ENCODE data around the gene TMEM185B.
A peak's percentile ranks its signal among the peaks of the same experiment; 100 is the strongest.
"Not testable (repeated sequence)": the region's sequence is repeated elsewhere in the genome, so short reads cannot be mapped to it uniquely, and the experiment has no call there.

TMEM185B gene

GRCh38 chr2:120262761-120263428, 39.7 kb upstream of the TMEM185B start:
- TF ChIP-seq, protein P1, sequence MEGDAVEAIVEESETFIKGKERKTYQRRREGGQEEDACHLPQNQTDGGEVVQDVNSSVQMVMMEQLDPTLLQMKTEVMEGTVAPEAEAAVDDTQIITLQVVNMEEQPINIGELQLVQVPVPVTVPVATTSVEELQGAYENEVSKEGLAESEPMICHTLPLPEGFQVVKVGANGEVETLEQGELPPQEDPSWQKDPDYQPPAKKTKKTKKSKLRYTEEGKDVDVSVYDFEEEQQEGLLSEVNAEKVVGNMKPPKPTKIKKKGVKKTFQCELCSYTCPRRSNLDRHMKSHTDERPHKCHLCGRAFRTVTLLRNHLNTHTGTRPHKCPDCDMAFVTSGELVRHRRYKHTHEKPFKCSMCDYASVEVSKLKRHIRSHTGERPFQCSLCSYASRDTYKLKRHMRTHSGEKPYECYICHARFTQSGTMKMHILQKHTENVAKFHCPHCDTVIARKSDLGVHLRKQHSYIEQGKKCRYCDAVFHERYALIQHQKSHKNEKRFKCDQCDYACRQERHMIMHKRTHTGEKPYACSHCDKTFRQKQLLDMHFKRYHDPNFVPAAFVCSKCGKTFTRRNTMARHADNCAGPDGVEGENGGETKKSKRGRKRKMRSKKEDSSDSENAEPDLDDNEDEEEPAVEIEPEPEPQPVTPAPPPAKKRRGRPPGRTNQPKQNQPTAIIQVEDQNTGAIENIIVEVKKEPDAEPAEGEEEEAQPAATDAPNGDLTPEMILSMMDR (IDR thresholded peaks at IDR 0.05; ENCODE audit: extremely low read depth, insufficient read depth, missing control alignments): no peak
- in situ Hi-C loops (cut with MboI; ENCODE audit: low pct_unique_long_range_greater_than_20kb, low sequenced_read_pairs, unreplicated experiment): no loop called here
- DNase-seq (ENCODE audit: low spot score): no peak

- in situ Hi-C loops (cut with MboI; ENCODE audit: low pct_unique_long_range_greater_than_20kb, low sequenced_read_pairs, unreplicated experiment): no loop called here
- TF ChIP-seq, protein P1 (IDR thresholded peaks at IDR 0.05; ENCODE audit: extremely low read depth, insufficient read depth, missing control alignments): no peak
- no peak for DNase-seq (ENCODE audit: low spot score)
These were observed 39.0 kb upstream of the TMEM185B start for GRCh38 chr2:120262150-120262549.

GRCh38 chr2:120261387-120262006, 38.3 kb upstream of the TMEM185B start:
- TF ChIP-seq, protein P1 (IDR thresholded peaks at IDR 0.05; ENCODE audit: extremely low read depth, insufficient read depth, missing control alignments): no peak
- in situ Hi-C loops (cut with MboI; ENCODE audit: low pct_unique_long_range_greater_than_20kb, low sequenced_read_pairs, unreplicated experiment): no loop called here

DNA sequence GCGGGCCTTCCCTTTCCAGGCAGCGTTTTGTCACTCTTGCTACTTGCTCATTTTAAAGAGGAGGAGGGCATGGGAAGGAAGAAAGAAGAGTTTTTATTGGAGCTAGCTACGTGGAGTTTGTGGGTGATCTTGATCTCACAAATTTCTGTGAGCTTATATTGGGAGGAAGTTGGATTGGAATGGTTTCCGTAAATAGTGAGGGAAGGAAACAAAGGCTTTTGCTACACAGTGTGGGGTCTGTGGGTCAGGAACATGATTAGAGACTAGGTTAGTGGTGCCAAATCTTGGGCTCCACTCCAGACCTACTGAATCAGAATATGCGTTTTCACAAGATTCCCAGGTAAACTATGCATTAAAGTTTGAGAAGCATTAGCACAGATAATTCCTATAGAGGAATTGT, 37.5 kb upstream of the TMEM185B start:
- in situ Hi-C loops (cut with MboI; ENCODE audit: low pct_unique_long_range_greater_than_20kb, low sequenced_read_pairs, unreplicated experiment): no loop called here
- no peak for DNase-seq (ENCODE audit: low spot score)
- TF ChIP-seq, protein P1 (IDR thresholded peaks at IDR 0.05; ENCODE audit: extremely low read depth, insufficient read depth, missing control alignments): no peak

More at GRCh38 chr2:120261387-120262006, 38.3 kb upstream of the TMEM185B start:
- DNase-seq (ENCODE audit: low spot score): peak; percentile 78

GRCh38 chr2:120259939-120260338, 36.7 kb upstream of the TMEM185B start:
- DNase-seq (ENCODE audit: low spot score); in situ Hi-C loops (cut with MboI; ENCODE audit: low pct_unique_long_range_greater_than_20kb, low sequenced_read_pairs, unreplicated experiment): not testable (repeated sequence)

GRCh38 chr2:120258196-120258595, 35.0 kb upstream of the TMEM185B start:
- in situ Hi-C loops (cut with MboI; ENCODE audit: low pct_unique_long_range_greater_than_20kb, low sequenced_read_pairs, unreplicated experiment): no loop called here
- TF ChIP-seq, protein P1 (IDR thresholded peaks at IDR 0.05; ENCODE audit: extremely low read depth, insufficient read depth, missing control alignments): no peak
- DNase-seq (ENCODE audit: low spot score): no peak

DNA sequence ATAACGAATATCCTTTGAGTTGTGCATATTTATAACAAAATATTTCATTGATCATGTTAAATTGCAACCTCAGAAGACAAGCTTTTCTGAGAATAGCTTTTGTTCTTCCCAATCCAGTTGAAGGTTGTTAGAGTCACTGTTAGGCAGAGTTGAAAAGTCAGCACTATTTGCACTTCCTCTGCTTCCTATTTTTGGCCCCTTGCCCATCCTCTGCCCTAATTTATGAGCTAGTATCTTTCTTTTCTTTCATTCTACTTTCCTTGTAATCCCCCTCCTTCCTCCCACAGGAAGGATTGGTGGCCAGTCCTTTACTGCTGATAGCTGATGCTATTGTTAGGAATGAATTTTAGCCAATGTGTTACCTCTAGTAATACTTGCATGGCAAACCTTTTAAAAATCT, 34.3 kb upstream of the TMEM185B start:
- in situ Hi-C loops (cut with MboI; ENCODE audit: low pct_unique_long_range_greater_than_20kb, low sequenced_read_pairs, unreplicated experiment): no loop called here
- no peak for DNase-seq (ENCODE audit: low spot score)
- TF ChIP-seq, protein P1 (IDR thresholded peaks at IDR 0.05; ENCODE audit: extremely low read depth, insufficient read depth, missing control alignments): no peak
